HL-60 (cell line): Measurements from ENCODE around the gene XRCC4.

ENCODE experiments used
- POLR2AphosphoS5 ChIP-seq: IDR thresholded peaks from 2 replicates; pipeline ENCODE4 v1.6.1; 2012; ENCODE audit warnings: low read depth
- TF ChIP-seq, protein P1 (sequence below): IDR thresholded peaks from one replicate; pipeline ENCODE4 v1.5.1; 2011; ENCODE audit warnings: low read length, control low read depth, inconsistent platforms; ENCODE audit not compliant: insufficient read depth
- TF ChIP-seq, protein P2 (sequence below): IDR thresholded peaks from 2 replicates; pipeline ENCODE4 v1.6.1; 2012; ENCODE audit warnings: low read depth; ENCODE audit not compliant: insufficient replicate concordance

DNA sequence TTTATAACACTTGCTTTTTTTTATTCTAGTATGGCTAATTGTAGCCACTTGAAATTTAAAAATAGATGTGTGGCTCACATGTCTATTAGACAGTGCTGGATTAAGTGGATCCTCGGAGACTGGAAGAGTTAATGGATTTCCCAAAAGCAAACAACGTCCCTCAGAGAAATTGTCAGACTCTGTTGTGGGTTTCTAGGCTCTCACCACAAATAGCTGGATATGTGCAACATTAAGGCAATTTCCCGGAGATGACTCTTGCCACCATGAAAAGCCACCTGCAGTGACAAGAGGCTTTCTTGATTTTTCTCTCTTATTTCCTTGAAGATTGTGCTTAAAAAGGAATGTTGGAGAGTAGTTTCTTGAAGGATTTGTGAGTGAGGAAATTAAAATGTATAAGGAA, 43.3 kb upstream of the XRCC4 start:
- TF ChIP-seq, protein P1, sequence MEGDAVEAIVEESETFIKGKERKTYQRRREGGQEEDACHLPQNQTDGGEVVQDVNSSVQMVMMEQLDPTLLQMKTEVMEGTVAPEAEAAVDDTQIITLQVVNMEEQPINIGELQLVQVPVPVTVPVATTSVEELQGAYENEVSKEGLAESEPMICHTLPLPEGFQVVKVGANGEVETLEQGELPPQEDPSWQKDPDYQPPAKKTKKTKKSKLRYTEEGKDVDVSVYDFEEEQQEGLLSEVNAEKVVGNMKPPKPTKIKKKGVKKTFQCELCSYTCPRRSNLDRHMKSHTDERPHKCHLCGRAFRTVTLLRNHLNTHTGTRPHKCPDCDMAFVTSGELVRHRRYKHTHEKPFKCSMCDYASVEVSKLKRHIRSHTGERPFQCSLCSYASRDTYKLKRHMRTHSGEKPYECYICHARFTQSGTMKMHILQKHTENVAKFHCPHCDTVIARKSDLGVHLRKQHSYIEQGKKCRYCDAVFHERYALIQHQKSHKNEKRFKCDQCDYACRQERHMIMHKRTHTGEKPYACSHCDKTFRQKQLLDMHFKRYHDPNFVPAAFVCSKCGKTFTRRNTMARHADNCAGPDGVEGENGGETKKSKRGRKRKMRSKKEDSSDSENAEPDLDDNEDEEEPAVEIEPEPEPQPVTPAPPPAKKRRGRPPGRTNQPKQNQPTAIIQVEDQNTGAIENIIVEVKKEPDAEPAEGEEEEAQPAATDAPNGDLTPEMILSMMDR, result no peak
- TF ChIP-seq, protein P2, sequence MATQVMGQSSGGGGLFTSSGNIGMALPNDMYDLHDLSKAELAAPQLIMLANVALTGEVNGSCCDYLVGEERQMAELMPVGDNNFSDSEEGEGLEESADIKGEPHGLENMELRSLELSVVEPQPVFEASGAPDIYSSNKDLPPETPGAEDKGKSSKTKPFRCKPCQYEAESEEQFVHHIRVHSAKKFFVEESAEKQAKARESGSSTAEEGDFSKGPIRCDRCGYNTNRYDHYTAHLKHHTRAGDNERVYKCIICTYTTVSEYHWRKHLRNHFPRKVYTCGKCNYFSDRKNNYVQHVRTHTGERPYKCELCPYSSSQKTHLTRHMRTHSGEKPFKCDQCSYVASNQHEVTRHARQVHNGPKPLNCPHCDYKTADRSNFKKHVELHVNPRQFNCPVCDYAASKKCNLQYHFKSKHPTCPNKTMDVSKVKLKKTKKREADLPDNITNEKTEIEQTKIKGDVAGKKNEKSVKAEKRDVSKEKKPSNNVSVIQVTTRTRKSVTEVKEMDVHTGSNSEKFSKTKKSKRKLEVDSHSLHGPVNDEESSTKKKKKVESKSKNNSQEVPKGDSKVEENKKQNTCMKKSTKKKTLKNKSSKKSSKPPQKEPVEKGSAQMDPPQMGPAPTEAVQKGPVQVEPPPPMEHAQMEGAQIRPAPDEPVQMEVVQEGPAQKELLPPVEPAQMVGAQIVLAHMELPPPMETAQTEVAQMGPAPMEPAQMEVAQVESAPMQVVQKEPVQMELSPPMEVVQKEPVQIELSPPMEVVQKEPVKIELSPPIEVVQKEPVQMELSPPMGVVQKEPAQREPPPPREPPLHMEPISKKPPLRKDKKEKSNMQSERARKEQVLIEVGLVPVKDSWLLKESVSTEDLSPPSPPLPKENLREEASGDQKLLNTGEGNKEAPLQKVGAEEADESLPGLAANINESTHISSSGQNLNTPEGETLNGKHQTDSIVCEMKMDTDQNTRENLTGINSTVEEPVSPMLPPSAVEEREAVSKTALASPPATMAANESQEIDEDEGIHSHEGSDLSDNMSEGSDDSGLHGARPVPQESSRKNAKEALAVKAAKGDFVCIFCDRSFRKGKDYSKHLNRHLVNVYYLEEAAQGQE, result no peak
- TF ChIP-seq POLR2AphosphoS5, result no peak
